Colonic mucosa (tissue), 4 donors: Measurements from ENCODE around the gene PLEKHG7. TPM values are rescaled to one million over a fixed set of nuclear protein-coding genes. Genes with fewer than 3 reads are reported as not detected.

Source experiments
- DNase-seq: peaks from one replicate; pipeline ENCODE4 v3.0.0-alpha.2; 2020
- H3K27ac ChIP-seq: fragments of 200-600 bp; one replicate; pipeline ENCODE4 v1.8.0; 2021
- H3K27me3 ChIP-seq: fragments of 200-600 bp; one replicate; pipeline ENCODE4 v1.8.0; 2021
- H3K36me3 ChIP-seq: fragments of 200-600 bp; one replicate; pipeline ENCODE4 v1.8.0; 2021
- H3K4me1 ChIP-seq: fragments of 200-600 bp; one replicate; pipeline ENCODE4 v1.8.0; 2021; ENCODE audit warnings: mild to moderate bottlenecking
- H3K4me3 ChIP-seq: fragments of 200-600 bp; one replicate; pipeline ENCODE4 v1.8.0; 2021
- H3K9ac ChIP-seq, 2 donors: one replicate each; pipeline ENCODE4 v1.7.0; 2013; ENCODE audit warnings: control low read depth in 2 of 2, low read depth in 2 of 2, low read length in 2 of 2
- H3K9me3 ChIP-seq: fragments of 200-600 bp; one replicate; pipeline ENCODE4 v1.8.0; 2021
- intact Hi-C: fragments of 100-400 bp; cut with DNase I; formaldehyde crosslinking; loops from one replicate; pipeline ENCODE4 v1.14.1; 2022
- total RNA-seq, 2 donors: library from RNA; stranded (reverse); fragmentation: NEBNext Ultra II Directional in 1 of 2; extraction: Animal tissue kit (Norgen Biotek cat#: 25700) in 1 of 2; gene quantifications; one replicate each; pipeline ENCODE4 v1.2.1, GENCODE V29; 2021
- TF ChIP-seq, protein P1 (sequence below): fragments of 200-600 bp; IDR thresholded peaks from one replicate; pipeline ENCODE4 v1.8.0; 2022; ENCODE audit warnings: antibody characterized with exemption, mild to moderate bottlenecking
- donor health status: healthy.
- donor health status: DM: no; HTN: no; CAD: no.
- donor health status: DM: no; HTN: no; CAD: no.

Gene PLEKHG7
- total RNA-seq, 2 donors from 2014 or later: 0.32 to 0.59 TPM

DNA sequence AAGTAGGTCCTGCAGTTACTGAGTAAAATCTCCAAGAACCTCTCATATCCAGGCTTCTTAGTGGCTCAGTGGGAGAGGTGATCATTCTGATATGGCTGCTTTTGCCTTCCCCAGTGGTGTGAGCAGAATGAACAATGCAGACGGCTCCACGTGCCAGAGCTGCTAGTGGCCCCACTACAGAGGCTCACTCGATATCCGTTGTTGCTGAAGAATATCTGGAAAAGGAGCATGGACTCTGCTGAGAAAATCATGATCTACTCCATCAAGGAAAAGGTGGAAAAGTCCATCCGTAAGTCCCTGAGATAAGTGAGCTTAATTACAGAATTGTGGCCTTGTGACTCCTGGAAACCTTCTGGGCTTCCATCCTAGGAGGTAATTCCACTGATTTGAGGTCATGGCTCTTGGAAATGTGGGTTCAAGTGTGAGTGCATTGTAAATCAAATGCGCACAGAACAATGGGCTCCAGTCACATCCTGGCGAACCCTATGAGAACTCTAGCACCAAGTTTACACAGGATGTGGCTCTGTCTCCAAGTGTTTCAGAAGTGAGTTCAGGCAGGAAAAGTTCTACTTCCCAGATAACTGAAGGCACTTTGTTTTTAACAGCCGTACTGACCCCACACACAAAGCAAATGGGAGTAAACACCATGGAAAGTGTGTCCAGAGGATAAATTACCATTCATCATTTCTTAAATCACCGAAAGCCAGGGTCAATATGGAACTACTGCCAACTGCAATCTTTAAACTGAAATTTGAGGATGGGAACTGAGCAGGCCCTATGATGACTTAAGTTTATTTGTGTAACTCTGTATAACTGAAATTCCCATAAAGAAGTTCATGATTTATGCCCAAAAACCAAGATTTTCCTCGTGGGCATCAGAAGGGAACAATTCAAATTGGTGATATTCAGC lies 51.4 kb downstream of the PLEKHG7 start:
- no peaks in the 10 kb centered on the region for H3K36me3 ChIP-seq
- DNase-seq: no peak
- TF ChIP-seq, protein P1, sequence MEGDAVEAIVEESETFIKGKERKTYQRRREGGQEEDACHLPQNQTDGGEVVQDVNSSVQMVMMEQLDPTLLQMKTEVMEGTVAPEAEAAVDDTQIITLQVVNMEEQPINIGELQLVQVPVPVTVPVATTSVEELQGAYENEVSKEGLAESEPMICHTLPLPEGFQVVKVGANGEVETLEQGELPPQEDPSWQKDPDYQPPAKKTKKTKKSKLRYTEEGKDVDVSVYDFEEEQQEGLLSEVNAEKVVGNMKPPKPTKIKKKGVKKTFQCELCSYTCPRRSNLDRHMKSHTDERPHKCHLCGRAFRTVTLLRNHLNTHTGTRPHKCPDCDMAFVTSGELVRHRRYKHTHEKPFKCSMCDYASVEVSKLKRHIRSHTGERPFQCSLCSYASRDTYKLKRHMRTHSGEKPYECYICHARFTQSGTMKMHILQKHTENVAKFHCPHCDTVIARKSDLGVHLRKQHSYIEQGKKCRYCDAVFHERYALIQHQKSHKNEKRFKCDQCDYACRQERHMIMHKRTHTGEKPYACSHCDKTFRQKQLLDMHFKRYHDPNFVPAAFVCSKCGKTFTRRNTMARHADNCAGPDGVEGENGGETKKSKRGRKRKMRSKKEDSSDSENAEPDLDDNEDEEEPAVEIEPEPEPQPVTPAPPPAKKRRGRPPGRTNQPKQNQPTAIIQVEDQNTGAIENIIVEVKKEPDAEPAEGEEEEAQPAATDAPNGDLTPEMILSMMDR: no peak

DNA sequence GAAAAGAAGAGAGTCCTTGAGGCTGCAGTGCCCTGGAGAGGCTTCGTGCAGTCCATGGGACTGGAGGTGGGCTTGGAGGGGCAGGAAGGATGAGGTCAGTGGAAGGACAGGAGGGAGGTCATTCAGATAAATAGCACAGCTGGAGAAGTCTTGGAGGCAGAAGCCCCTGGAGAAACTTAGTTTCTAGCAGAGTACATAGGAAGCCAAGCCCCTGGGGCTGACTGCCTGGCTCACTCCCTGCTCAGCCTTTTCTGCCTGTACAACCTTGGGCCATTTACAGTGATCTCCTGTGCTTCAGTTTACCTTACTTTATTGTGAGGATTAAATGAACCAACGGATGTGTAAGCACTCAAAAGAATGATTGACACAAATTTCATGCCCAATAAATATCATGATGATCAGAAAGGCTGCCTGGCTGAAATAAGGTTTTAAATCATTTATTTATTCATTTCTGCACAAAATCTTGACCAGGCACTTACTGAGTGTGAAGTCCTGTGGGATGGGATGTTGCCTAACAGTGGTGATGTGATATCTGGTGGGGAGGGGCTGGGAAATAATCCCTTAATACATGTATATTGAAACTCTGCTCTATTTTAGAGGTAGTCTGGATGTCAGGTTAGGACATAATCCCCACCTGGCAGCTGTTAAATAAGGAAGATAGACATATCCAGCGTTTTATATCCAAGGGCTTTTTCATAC lies 54.3 kb downstream of the PLEKHG7 start:
- Histone ChIP-seq H3K4me3 (no peak overlapping the region), H3K27me3 (no peaks in the 10 kb centered on the region), H3K9ac (no peak overlapping the region), H3K9me3 (no peaks in the 10 kb centered on the region), H3K27ac (no peak overlapping the region), H3K4me1 (no peaks in the 10 kb centered on the region), H3K36me3 (no peaks in the 10 kb centered on the region)
- DNase-seq: no peak
- intact Hi-C loops: no loop called here
- TF ChIP-seq, protein P1: no peak

More for the DNA sequence above, 51.4 kb downstream of the PLEKHG7 start:
- no peak overlapping the region for H3K9ac ChIP-seq
- no peak overlapping the region for H3K4me3 ChIP-seq
- no peaks in the 10 kb centered on the region for H3K27me3 ChIP-seq
- no peaks in the 10 kb centered on the region for H3K9me3 ChIP-seq
- intact Hi-C loops: no loop called here
- no peak overlapping the region for H3K27ac ChIP-seq
- H3K4me1 ChIP-seq: no peaks in the 10 kb centered on the region

DNA sequence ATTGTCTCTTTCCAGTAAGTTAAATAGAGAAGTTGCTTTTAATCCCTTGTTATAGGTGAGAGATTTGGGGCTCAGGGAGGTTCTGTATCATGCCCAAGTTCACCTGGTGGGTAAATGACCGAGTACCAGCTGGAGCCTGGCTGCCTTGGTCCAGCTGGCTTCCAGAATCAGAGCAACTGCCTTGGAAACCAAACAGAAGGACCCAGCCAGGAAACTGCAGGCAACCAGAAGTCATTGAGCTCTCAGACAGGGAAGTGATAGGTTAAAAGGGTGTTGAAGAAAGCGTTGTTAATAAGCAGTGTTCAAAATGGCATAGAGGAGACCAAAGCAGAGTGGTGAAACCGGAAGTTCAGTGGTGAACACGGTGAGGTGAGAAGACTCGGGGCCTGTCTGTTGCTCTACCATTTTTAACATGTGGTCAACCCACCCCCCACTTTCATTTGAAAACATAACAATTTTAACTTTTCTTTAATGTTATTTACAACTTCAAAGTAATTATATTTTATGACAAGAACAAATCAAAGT lies 54.9 kb downstream of the PLEKHG7 start:
- DNase-seq: no peak
- Histone ChIP-seq H3K36me3 (no peaks in the 10 kb centered on the region), H3K27ac (no peak overlapping the region), H3K4me3 (no peak overlapping the region), H3K9ac (no peak overlapping the region), H3K4me1 (no peaks in the 10 kb centered on the region), H3K9me3 (no peaks in the 10 kb centered on the region), H3K27me3 (no peaks in the 10 kb centered on the region)
- intact Hi-C loops: no loop called here
- TF ChIP-seq, protein P1: no peak

DNA sequence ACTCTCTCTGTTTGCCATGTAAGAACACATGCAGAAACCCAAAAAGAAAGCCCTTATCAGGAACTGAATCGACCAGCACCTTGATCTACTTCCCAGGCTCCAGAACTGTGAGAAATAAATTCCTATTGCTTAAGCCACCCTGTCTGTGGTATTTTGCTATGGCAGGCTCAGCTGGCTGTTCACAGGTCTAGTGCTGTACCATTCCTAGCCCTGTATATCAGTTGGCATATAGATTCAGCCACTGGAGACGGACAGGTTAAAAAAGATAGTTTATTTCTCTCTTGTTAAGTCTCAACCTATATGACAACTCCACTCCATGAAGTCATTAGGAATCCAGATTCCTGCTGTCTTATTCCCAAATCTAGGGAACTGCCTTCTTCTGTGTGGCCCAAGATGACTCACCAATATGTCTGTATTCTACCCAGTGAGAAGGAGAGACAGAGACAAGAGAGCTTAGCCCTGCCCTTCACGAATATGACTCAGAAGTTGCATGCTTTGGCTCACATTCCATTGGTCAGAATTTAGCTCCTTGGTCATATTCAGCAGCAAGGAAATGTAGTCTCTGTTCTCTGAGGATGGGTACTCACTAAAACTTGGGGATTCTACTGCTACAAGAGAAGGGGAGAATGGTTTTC lies 57.0 kb downstream of the PLEKHG7 start:
- DNase-seq: no peak
- TF ChIP-seq, protein P1: no peak
- H3K9me3 ChIP-seq: no peaks in the 10 kb centered on the region
- no peaks in the 10 kb centered on the region for H3K27me3 ChIP-seq
- no peak overlapping the region for H3K4me3 ChIP-seq
- H3K9ac ChIP-seq: no peak overlapping the region
- H3K27ac ChIP-seq: no peak overlapping the region
- no peaks in the 10 kb centered on the region for H3K4me1 ChIP-seq
- H3K36me3 ChIP-seq: no peaks in the 10 kb centered on the region
- intact Hi-C loops: no loop called here

DNA sequence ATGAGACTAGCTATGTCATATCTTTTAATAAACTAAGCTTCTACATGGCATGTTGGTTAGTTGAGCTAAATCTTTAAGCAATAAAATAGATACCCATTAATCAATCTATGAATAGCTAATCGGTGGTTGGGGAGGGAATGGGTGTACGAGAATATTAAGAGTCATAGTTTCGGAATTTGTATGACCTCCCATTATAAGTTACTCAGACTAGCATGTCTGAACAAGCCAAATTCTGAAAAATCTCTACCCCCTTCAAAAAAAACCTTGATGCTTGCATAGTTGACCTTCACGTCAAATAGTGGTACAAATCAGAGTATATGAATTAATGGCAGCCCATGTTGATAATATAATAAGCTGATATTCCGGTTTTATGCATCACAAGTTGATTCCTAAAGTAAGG lies 60.0 kb downstream of the PLEKHG7 start:
- Histone ChIP-seq H3K4me3 (no peak overlapping the region), H3K4me1 (no peaks in the 10 kb centered on the region), H3K27me3 (no peaks in the 10 kb centered on the region), H3K9me3 (no peaks in the 10 kb centered on the region), H3K9ac (no peak overlapping the region), H3K36me3 (no peaks in the 10 kb centered on the region), H3K27ac (no peak overlapping the region)
- intact Hi-C loops: no loop called here
- TF ChIP-seq, protein P1: no peak
- DNase-seq: no peak
